KMS-11 (cell line): Measurements from ENCODE around the gene DDX20.

Experiments used
- H2AFZ ChIP-seq: fragments of 200-600 bp; sonication (generic); 2 replicates; pipeline ENCODE4 v1.6.1; 2016; ENCODE audit warnings: antibody characterized with exemption, mixed run types, low read depth
- H3K27ac ChIP-seq: fragments of 200-600 bp; sonication (generic); 2 replicates; pipeline ENCODE4 v1.6.1; 2016; ENCODE audit warnings: mild to moderate bottlenecking, mixed run types
- H3K27me3 ChIP-seq: fragments of 200-600 bp; sonication (generic); 2 replicates; pipeline ENCODE4 v1.6.1; 2017; ENCODE audit warnings: mild to moderate bottlenecking, low read depth, mixed run types, moderate library complexity; ENCODE audit not compliant: insufficient read depth
- H3K36me3 ChIP-seq: fragments of 200-600 bp; sonication (generic); 2 replicates; pipeline ENCODE4 v1.6.1; 2017; ENCODE audit warnings: mild to moderate bottlenecking, mixed run types; ENCODE audit not compliant: insufficient read depth
- H3K4me1 ChIP-seq: fragments of 200-600 bp; sonication (generic); 2 replicates; pipeline ENCODE4 v1.6.1; 2016; ENCODE audit warnings: mild to moderate bottlenecking, low read depth, mixed run types; ENCODE audit not compliant: poor library complexity, severe bottlenecking
- H3K4me2 ChIP-seq: fragments of 200-600 bp; sonication (generic); 2 replicates; pipeline ENCODE4 v1.7.0; 2016; ENCODE audit warnings: mild to moderate bottlenecking, mixed run types
- H3K4me3 ChIP-seq: fragments of 200-600 bp; sonication (generic); IDR thresholded peaks from 2 replicates; pipeline ENCODE4 v1.6.1; 2017; ENCODE audit warnings: low read depth, low read length, mixed read lengths; ENCODE audit not compliant: insufficient read depth
- H3K79me2 ChIP-seq: fragments of 200-600 bp; sonication (generic); 2 replicates; pipeline ENCODE4 v1.6.1; 2016; ENCODE audit warnings: low read depth, mixed run types; ENCODE audit not compliant: insufficient read depth
- H3K9ac ChIP-seq: fragments of 200-600 bp; sonication (generic); 2 replicates; pipeline ENCODE4 v1.6.1; 2016; ENCODE audit warnings: mild to moderate bottlenecking, mixed run types
- H4K20me1 ChIP-seq: fragments of 200-600 bp; sonication (generic); 2 replicates; pipeline ENCODE4 v1.6.1; 2016; ENCODE audit warnings: mild to moderate bottlenecking, mixed run types; ENCODE audit not compliant: insufficient read depth
- CTCF ChIP-seq: fragments of 200-600 bp; sonication (generic); conservative IDR thresholded peaks from 2 replicates; pipeline ENCODE4 v1.6.1; 2017; ENCODE audit warnings: low read depth, mild to moderate bottlenecking, antibody characterized with exemption, low read length, moderate library complexity, mixed read lengths

DDX20 gene

GRCh38 chr1:111791776-111792175 is 36.1 kb downstream of the DDX20 start:
- Histone ChIP-seq H3K79me2 (no peaks in the 10 kb centered on the region), H3K9ac (no peak overlapping the region), H3K4me3 (no peak overlapping the region), H3K27me3 (no peaks in the 10 kb centered on the region), H3K4me1 (no peaks in the 10 kb centered on the region), H2AFZ (no peak overlapping the region), H3K4me2 (no peak overlapping the region), H3K27ac (no peak overlapping the region), H3K36me3 (no peaks in the 10 kb centered on the region), H4K20me1 (no peaks in the 10 kb centered on the region)
- no peak for TF ChIP-seq CTCF

GRCh38 chr1:111792249-111792648 is 36.5 kb downstream of the DDX20 start:
- no peak overlapping the region for H2AFZ ChIP-seq
- H3K4me3 ChIP-seq: no peak overlapping the region
- no peak overlapping the region for H3K27ac ChIP-seq
- no peak overlapping the region for H3K9ac ChIP-seq
- H3K4me1 ChIP-seq: no peaks in the 10 kb centered on the region
- H3K27me3 ChIP-seq: no peaks in the 10 kb centered on the region
- no peaks in the 10 kb centered on the region for H4K20me1 ChIP-seq
- TF ChIP-seq CTCF: no peak
- H3K79me2 ChIP-seq: no peaks in the 10 kb centered on the region
- no peaks in the 10 kb centered on the region for H3K36me3 ChIP-seq
- no peak overlapping the region for H3K4me2 ChIP-seq

GRCh38 chr1:111793923-111794322 is 38.2 kb downstream of the DDX20 start:
- no peak overlapping the region for H3K27ac ChIP-seq

GRCh38 chr1:111795401-111795800 is 39.7 kb downstream of the DDX20 start:
- TF ChIP-seq CTCF: no peak
- no peaks in the 10 kb centered on the region for H3K36me3 ChIP-seq
- no peaks in the 10 kb centered on the region for H3K27me3 ChIP-seq

More at GRCh38 chr1:111793923-111794322, 38.2 kb downstream of the DDX20 start:
- Histone ChIP-seq H3K36me3 (no peaks in the 10 kb centered on the region), H3K9ac (no peak overlapping the region), H2AFZ (no peak overlapping the region), H3K4me3 (no peak overlapping the region), H3K4me1 (no peaks in the 10 kb centered on the region), H3K27me3 (no peaks in the 10 kb centered on the region), H3K4me2 (no peak overlapping the region), H3K79me2 (no peaks in the 10 kb centered on the region), H4K20me1 (no peaks in the 10 kb centered on the region)
- TF ChIP-seq CTCF: no peak

More at GRCh38 chr1:111795401-111795800, 39.7 kb downstream of the DDX20 start:
- Histone ChIP-seq H3K4me3 (no peak overlapping the region), H3K4me1 (no peaks in the 10 kb centered on the region), H2AFZ (no peak overlapping the region), H4K20me1 (no peaks in the 10 kb centered on the region), H3K9ac (no peak overlapping the region), H3K79me2 (no peaks in the 10 kb centered on the region), H3K27ac (no peak overlapping the region), H3K4me2 (no peak overlapping the region)
